ENCODE results near the gene FGF9.

- no peak for TF ChIP-seq CTCF (IDR thresholded peaks at IDR 0.05)
- no peak for TF ChIP-seq EP300 (IDR thresholded peaks at IDR 0.05; ENCODE audit: low read depth)
- no peak for TF ChIP-seq POLR2A (IDR thresholded peaks at IDR 0.05)
These were observed 36.7 kb downstream of the FGF9 start for GRCh38 chr13:21707586-21707985.

Measured in transverse colon (tissue), 3 donors.